Measurements from ENCODE around the gene TLE4.

DNA sequence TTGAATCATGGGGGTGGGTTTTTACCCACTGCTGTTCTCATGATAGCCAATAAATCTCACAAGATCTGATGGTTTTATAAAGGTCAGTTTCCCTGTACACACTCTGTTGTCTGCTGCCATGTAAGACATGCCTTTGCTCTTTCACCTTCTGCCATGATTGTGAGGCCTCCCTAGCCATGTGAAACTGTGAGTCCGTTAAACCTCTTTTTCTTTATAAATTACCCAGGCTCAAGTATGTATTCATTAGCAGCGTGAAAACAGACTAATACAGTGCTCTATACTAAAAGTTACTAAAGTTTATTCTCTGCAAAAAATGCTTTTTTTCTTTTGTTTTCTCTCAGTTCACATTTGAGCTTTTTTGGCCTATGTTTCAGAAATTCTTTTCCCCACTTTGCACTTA lies 33.9 kb upstream of the TLE4 start:
- TF ChIP-seq, protein P1, sequence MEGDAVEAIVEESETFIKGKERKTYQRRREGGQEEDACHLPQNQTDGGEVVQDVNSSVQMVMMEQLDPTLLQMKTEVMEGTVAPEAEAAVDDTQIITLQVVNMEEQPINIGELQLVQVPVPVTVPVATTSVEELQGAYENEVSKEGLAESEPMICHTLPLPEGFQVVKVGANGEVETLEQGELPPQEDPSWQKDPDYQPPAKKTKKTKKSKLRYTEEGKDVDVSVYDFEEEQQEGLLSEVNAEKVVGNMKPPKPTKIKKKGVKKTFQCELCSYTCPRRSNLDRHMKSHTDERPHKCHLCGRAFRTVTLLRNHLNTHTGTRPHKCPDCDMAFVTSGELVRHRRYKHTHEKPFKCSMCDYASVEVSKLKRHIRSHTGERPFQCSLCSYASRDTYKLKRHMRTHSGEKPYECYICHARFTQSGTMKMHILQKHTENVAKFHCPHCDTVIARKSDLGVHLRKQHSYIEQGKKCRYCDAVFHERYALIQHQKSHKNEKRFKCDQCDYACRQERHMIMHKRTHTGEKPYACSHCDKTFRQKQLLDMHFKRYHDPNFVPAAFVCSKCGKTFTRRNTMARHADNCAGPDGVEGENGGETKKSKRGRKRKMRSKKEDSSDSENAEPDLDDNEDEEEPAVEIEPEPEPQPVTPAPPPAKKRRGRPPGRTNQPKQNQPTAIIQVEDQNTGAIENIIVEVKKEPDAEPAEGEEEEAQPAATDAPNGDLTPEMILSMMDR (IDR thresholded peaks at IDR 0.05), result no peak
- no peak for TF ChIP-seq POLR2A (IDR thresholded peaks at IDR 0.05)
